ENCODE results near the gene WRAP73.

The WRAP73 gene

DNA sequence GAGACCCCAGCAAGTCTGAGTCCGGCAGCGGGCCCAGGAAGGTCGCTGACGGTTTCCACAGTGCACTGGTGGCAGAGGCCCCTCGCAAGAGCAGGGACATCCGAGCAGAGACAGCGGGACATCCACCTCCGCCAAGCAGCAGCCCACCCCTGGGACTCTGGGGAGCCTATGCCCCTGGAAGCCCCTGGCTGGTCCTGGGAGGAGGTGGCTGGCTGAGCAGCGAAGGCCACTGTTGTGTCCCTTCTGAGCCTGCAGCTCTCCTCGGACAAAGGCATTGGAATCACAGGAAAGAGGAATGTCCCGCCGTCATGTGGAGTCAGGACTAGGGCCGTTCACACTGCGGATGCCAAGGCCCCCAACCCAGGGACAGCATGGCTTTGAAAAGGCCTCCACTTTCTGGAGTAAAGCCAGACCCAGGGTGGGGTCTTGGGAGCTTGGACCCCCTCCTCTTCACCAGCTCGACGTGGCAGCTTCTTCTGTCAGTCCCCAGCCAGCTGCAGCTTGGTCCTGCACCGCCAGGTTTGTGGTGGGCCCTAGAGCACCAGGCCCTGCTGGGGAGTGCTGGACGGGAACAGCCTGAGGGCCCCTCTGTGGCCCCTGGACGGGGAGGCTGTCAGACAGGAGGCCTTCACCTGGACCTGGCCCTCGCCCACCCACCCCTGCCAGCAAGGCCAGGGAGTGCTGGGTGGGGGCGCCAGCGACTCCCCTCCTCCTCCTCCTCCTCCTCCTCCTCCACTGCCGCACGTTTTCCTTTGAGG is 40.0 kb downstream of the WRAP73 start:
- no peak for DNase-seq

DNA sequence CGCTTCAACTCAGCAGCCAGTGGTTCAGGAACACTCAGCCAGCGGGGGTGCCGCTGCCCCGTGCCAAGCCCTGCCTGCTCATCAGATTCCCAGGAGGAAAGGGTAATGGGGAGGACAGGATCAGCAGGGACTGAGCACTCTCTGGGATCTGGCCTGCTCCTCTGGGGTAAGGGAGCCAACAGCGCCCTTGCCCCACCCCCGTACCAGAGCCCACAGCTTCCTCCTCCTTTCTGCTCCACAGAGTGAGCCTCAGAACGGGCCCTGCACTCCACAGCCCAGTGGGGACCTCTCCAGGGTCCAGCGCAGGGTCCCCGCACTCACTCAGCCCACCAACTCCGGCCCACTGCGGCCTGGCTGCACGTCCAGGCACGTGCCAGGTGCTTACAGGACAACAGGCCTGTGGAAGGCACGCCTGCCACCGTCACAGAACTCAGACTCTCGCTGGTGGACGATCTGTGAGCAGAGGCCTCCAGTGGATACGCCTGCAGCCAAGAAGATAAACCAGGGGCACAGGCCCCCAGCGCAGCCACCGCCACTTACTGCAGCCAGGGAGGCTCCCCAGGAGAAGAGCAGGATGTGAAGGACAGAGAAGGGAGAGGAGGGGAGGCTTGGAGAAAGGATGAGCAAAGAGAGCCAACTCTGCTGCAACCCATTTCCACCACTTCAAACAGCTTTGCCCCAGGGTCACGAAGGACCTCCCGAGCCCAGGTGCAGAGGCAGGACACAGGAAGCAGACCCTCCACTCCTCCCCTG is 40.7 kb downstream of the WRAP73 start:
- no peak for DNase-seq

DNA sequence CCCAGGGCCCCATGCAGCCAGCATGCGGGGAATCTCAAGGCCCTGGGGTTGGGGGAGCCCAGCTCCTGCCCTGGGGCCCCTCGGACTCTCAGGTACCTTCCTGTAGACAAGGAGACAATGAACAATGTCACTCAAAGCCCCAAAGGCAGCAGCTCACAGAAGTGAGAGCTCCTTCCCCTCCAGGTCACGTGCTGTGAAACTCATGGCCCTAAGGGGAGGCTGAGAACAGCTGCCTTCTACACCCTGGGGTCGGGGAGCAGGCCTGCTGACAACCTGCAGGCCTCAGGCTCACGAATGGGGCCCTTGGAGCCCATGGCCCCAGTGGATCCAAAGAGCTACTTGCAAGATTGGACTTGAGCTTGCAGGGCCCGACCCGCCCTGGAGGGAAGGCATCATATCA is 41.7 kb downstream of the WRAP73 start:
- no peak for DNase-seq

GRCh38 chr1:3607703-3608065 is 42.2 kb downstream of the WRAP73 start:
- no peak for DNase-seq

GRCh38 chr1:3606779-3607702 is 42.9 kb downstream of the WRAP73 start:
- DNase-seq, result no peak

DNA sequence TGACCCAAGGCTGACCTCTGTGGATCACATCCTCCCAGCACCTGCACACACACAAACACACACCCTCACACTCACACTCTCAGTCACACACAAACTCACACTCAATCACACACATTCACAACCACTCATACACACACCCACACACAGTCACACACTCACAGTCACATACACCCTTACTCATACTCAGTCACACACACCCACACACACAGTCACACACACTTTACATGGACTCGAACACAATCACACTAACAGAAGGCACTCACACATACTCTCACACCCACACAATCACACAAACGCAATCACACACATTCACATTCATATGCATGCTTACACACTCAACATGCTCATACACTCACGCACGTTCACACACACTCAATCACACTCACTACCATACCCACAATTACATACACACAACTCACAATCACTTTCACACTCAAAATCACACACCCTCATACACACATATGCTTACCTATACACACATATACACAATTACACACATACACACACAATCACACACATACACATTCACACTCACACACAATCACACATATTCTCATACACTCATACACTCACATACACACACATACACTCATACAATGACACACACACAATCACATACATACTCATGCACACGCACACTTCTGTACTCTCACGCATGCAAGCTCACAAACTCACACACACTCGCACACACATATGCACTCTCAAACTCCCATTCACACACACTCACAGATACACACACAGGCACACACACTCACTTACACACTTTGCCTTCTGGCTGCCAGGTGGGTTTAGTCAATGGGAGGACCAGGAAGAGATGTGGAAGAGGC is 44.7 kb downstream of the WRAP73 start:
- DNase-seq, result no peak

DNA sequence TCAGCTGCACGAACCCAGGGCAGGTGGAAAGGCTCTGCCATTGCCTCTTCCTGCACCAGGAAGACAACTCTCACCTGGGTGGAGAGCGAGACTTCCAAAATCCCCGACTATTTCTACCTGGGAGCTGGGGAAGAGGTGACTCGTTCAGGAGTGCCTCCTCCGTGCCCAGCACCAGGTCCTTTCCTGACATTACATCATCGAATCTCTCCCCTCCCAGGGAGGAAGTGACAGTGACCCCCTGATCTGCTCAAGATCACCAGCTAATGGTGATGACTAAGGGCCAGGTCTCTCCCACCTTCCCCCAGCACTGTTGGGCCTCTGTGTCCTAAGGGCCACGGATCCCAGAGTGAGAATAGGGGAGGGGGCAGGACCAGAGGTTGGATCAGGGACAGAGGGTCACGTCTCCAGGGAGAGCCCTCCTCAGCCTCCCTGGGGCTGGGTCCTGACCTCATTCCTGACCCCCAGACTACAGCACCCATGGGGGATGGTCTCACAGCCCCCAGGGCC is 45.4 kb downstream of the WRAP73 start:
- DNase-seq, result no peak

GRCh38 chr1:3603571-3604467 is 46.1 kb downstream of the WRAP73 start:
- no peak for DNase-seq

GRCh38 chr1:3603156-3603555 is 46.7 kb downstream of the WRAP73 start:
- no peak for DNase-seq

GRCh38 chr1:3602375-3602774 is 47.5 kb downstream of the WRAP73 start:
- DNase-seq, result no peak

GRCh38 chr1:3601743-3602142 is 48.2 kb downstream of the WRAP73 start:
- DNase-seq, result no peak

- DNase-seq, result no peak
Observed at GRCh38 chr1:3600354-3600753, 49.5 kb downstream of the WRAP73 start.

GRCh38 chr1:3599816-3600215 is 50.1 kb downstream of the WRAP73 start:
- DNase-seq, result no peak

- no peak for DNase-seq
Observed at GRCh38 chr1:3599286-3599811, 50.6 kb downstream of the WRAP73 start.

DNA sequence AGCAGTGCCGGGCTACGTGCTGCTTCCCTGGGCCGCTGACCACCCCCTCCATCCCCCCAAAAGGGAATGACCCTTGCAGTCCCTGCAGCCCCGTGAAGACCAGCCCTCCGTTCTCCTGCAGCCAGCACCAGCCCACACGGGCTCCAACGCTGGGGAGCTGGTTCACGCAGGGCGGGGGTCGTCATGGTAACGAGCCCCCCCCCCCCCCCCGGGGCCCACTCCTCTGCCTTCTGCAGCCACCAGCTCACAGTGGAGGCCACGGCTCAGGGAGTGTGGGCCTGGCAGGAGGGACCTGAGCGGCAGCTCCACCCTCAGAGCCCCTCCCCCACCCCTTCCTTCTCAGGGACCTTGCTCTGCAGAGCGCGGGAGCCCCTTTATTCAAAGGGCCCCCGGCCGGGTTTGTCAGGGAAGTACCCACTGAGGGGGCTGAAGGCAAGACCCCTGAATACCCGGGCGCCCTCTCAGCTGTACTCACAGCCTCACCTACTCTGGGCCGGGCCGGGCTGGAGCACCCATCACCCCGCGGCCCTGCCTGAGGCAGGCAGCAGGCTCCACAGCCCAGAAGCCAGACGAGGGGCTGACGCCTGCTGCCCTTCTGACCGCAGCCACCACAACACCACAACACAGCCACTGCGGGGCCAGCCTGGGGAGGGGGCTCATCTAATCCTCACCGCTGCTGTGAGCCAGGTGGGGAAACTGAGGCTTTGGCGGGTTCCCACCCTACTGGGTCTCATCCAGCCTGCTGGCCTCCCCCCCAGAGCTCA is 51.2 kb downstream of the WRAP73 start:
- DNase-seq, result no peak

GRCh38 chr1:3598051-3598491 is 51.8 kb downstream of the WRAP73 start:
- peak; percentile 81 for DNase-seq

GRCh38 chr1:3597599-3597964 is 52.3 kb downstream of the WRAP73 start:
- DNase-seq, result no peak

- no peak for DNase-seq
Observed at GRCh38 chr1:3596663-3597598, 53.0 kb downstream of the WRAP73 start.

- DNase-seq, result no peak
Observed at GRCh38 chr1:3595949-3596348, 54.0 kb downstream of the WRAP73 start.
